IMR-90 (cell line): ENCODE results near the gene SIAH3. TPM values are rescaled to one million over a fixed set of nuclear protein-coding genes. Genes with fewer than 3 reads are reported as not detected.

Source experiments
- ATAC-seq: fragments of 200-7000 bp; cut with Tn5 transposase; 2 replicates; pipeline ENCODE4 v1.9.1; 2020; ENCODE audit warnings: low read depth, mild to moderate bottlenecking, moderate library complexity
- BruUV-seq: library from RNA; stranded (reverse); fragments of 400-500 nt; replicated peaks from 2 replicates; lab custom pipeline; 2021; lab: Mats Ljungman, UMichigan
- CTCF ChIA-PET: fragments of 300-600 bp; formaldehyde crosslinking; extraction: SDS; loops from one replicate; lab custom pipeline; 2021; ENCODE audit warnings: antibody characterized with exemption; lab: Yijun Ruan, JAX
- POLR2A ChIA-PET: fragments of 300-600 bp; sonication (Branson Sonifier 250); formaldehyde crosslinking; loops from one replicate; lab custom pipeline; 2022; ENCODE audit warnings: antibody characterized with exemption; ENCODE audit not compliant: unreplicated experiment; lab: Charles Lee
- DNase-seq: peaks from one replicate; pipeline ENCODE4 v3.0.0; 2013
- H2AFZ ChIP-seq: replicated peaks from 2 replicates; pipeline ENCODE3; 2013; ENCODE audit warnings: low read length, mild to moderate bottlenecking; ENCODE audit not compliant: poor library complexity
- H2AK5ac ChIP-seq: 2 replicates; pipeline ENCODE4 v1.6.1; 2013; ENCODE audit warnings: low read depth, low read length, inconsistent platforms
- H2AK9ac ChIP-seq: replicated peaks from 2 replicates; pipeline ENCODE3; 2013; ENCODE audit warnings: mild to moderate bottlenecking, low read depth, low read length, moderate library complexity; ENCODE audit not compliant: poor library complexity
- H2BK120ac ChIP-seq: 2 replicates; pipeline ENCODE4 v1.6.1; 2013; ENCODE audit warnings: low read depth, low read length, inconsistent platforms
- H2BK15ac ChIP-seq: 3 replicates; pipeline ENCODE4 v1.6.1; 2013; ENCODE audit warnings: low read depth, low read length, inconsistent platforms
- H2BK20ac ChIP-seq: 2 replicates; pipeline ENCODE4 v1.6.1; 2013; ENCODE audit warnings: low read depth, mild to moderate bottlenecking, inconsistent platforms, low read length, moderate library complexity
- H2BK5ac ChIP-seq: 2 replicates; pipeline ENCODE4 v1.6.1; 2013; ENCODE audit warnings: mild to moderate bottlenecking, low read depth, low read length, inconsistent platforms; ENCODE audit not compliant: poor library complexity, severe bottlenecking
- H3K14ac ChIP-seq: replicated peaks from 2 replicates; pipeline ENCODE4 v1.6.1; 2013; ENCODE audit warnings: low read depth, low read length, inconsistent platforms
- H3K18ac ChIP-seq: 2 replicates; pipeline ENCODE4 v1.6.1; 2013; ENCODE audit warnings: low read depth, low read length, control low read depth
- H3K23ac ChIP-seq: 2 replicates; pipeline ENCODE4 v1.6.1; 2013; ENCODE audit warnings: low read depth, low read length, inconsistent platforms
- H3K27ac ChIP-seq: 2 replicates; pipeline ENCODE4 v1.5.1; 2013; ENCODE audit warnings: mild to moderate bottlenecking, control low read depth, low read length; ENCODE audit not compliant: insufficient read depth
- H3K27me3 ChIP-seq: 2 replicates; pipeline ENCODE4 v1.6.1; 2013; ENCODE audit warnings: low read length; ENCODE audit not compliant: control insufficient read depth, insufficient read depth
- H3K36me3 ChIP-seq: 2 replicates; pipeline ENCODE4 v1.6.1; 2013; ENCODE audit warnings: low read length, mixed read lengths; ENCODE audit not compliant: control insufficient read depth, insufficient read depth
- H3K4ac ChIP-seq: 2 replicates; pipeline ENCODE4 v1.6.1; 2013; ENCODE audit warnings: low read depth, low read length, inconsistent platforms
- H3K4me1 ChIP-seq: 2 replicates; pipeline ENCODE4 v1.6.1; 2013; ENCODE audit warnings: low read length, mixed read lengths; ENCODE audit not compliant: control insufficient read depth, insufficient read depth
- H3K4me2 ChIP-seq: 2 replicates; pipeline ENCODE4 v1.6.1; 2013; ENCODE audit warnings: low read depth, mild to moderate bottlenecking, control low read depth, low read length, moderate library complexity
- H3K4me3 ChIP-seq: 2 replicates; pipeline ENCODE4 v1.5.1; 2013; ENCODE audit warnings: low read depth, mild to moderate bottlenecking, control low read depth, low read length, moderate library complexity; ENCODE audit not compliant: insufficient read depth
- H3K56ac ChIP-seq: 2 replicates; pipeline ENCODE4 v1.6.1; 2013; ENCODE audit warnings: low read length, inconsistent platforms; ENCODE audit not compliant: insufficient read depth; ENCODE audit errors: extremely low read depth
- H3K79me1 ChIP-seq, 2 experiments: 2 replicates each; pipeline ENCODE4 v1.6.1; 2013; ENCODE audit warnings: low read length in 2 of 2, inconsistent platforms in 1 of 2, low read depth in 1 of 2
- H3K9ac ChIP-seq: 2 replicates; pipeline ENCODE4 v1.6.1; 2013; ENCODE audit warnings: low read depth, low read length, control low read depth
- H3K9me1 ChIP-seq: 2 replicates; pipeline ENCODE4 v1.6.1; 2013; ENCODE audit warnings: low read length, inconsistent platforms; ENCODE audit not compliant: insufficient read depth
- H3K9me3 ChIP-seq: 2 replicates; pipeline ENCODE4 v1.6.1; 2013; ENCODE audit warnings: low read length; ENCODE audit not compliant: control insufficient read depth, insufficient read depth
- H4K20me1 ChIP-seq: 2 replicates; pipeline ENCODE4 v1.6.1; 2013; ENCODE audit warnings: low read length, inconsistent platforms; ENCODE audit not compliant: insufficient read depth
- H4K5ac ChIP-seq: 2 replicates; pipeline ENCODE4 v1.6.1; 2013; ENCODE audit warnings: mild to moderate bottlenecking, low read depth, low read length, control low read depth
- H4K8ac ChIP-seq, 2 experiments: 2 replicates each; pipeline ENCODE4 v1.6.1; 2013; ENCODE audit warnings: low read depth in 2 of 2, low read length in 2 of 2, control low read depth in 1 of 2, inconsistent platforms in 1 of 2
- H4K91ac ChIP-seq: 2 replicates; pipeline ENCODE4 v1.6.1; 2013; ENCODE audit warnings: low read depth, low read length, inconsistent platforms; ENCODE audit not compliant: insufficient read depth
- BHLHE40 ChIP-seq: fragments of 150-350 bp; IDR thresholded peaks from 2 replicates; pipeline ENCODE4 v1.6.1; 2016; ENCODE audit warnings: mild to moderate bottlenecking, low read depth, low read length
- CHD1 ChIP-seq: IDR thresholded peaks from 2 replicates; pipeline ENCODE4 v1.6.1; 2012; ENCODE audit warnings: low read depth, low read length, improper control_type of control experiment
- FOS ChIP-seq: fragments of 150-350 bp; IDR thresholded peaks from 2 replicates; pipeline ENCODE4 v1.6.1; 2016; ENCODE audit warnings: low read depth, low read length
- MAFK ChIP-seq: IDR thresholded peaks from 2 replicates; pipeline ENCODE4 v1.6.1; 2012; ENCODE audit warnings: low read depth, low read length, improper control_type of control experiment
- MAZ ChIP-seq: IDR thresholded peaks from 2 replicates; pipeline ENCODE4 v1.6.1; 2012; ENCODE audit warnings: low read depth, mild to moderate bottlenecking, low read length, improper control_type of control experiment, moderate library complexity, borderline replicate concordance
- MXI1 ChIP-seq: IDR thresholded peaks from 2 replicates; pipeline ENCODE4 v1.6.1; 2012; ENCODE audit warnings: low read depth, mild to moderate bottlenecking, low read length, moderate library complexity, borderline replicate concordance
- NFE2L2 ChIP-seq: fragments of 150-350 bp; IDR thresholded peaks from 2 replicates; pipeline ENCODE4 v1.6.1; 2016; ENCODE audit warnings: low read depth, mild to moderate bottlenecking, low read length
- POLR2A ChIP-seq: IDR thresholded peaks from 2 replicates; pipeline ENCODE4 v1.6.1; 2012; ENCODE audit warnings: mild to moderate bottlenecking, low read depth, low read length
- RAD21 ChIP-seq: IDR thresholded peaks from 2 replicates; pipeline ENCODE4 v1.6.1; 2012; ENCODE audit warnings: low read length, improper control_type of control experiment
- RCOR1 ChIP-seq: IDR thresholded peaks from 2 replicates; pipeline ENCODE4 v1.6.1; 2012; ENCODE audit warnings: mild to moderate bottlenecking, low read length, improper control_type of control experiment; ENCODE audit not compliant: insufficient replicate concordance
- RFX5 ChIP-seq: IDR thresholded peaks from 2 replicates; pipeline ENCODE4 v1.8.0; 2012; ENCODE audit warnings: low read depth, mild to moderate bottlenecking, low read length, moderate library complexity
- SMC3 ChIP-seq: fragments of 150-350 bp; IDR thresholded peaks from 2 replicates; pipeline ENCODE4 v1.6.1; 2016; ENCODE audit warnings: low read depth, mild to moderate bottlenecking, antibody characterized with exemption, low read length, moderate library complexity
- WGBS, 2 experiments: methylation state at CpG; one replicate each; pipeline versions ENCODE4 v1.1.5 to v1.1.7; 2013; ENCODE audit warnings: missing lambda C conversion rate in 2 of 2; ENCODE audit not compliant: insufficient read length in 1 of 2; ENCODE audit errors: extremely low coverage in 2 of 2; 5-methylcytosine and 5-hydroxymethylcytosine counted together
- dilution Hi-C: fragments of 300-500 bp; cut with HindIII; formaldehyde crosslinking; loops from one replicate; pipeline ENCODE4 v1.14.3; 2018; ENCODE audit warnings: low sequenced_read_pairs; ENCODE audit not compliant: unreplicated experiment
- in situ Hi-C: fragments of 300-500 bp; cut with MboI; formaldehyde crosslinking; loops from 3 replicates; pipeline ENCODE4 v1.14.3; 2019; ENCODE audit warnings: low sequenced_read_pairs, inconsistent platforms, mixed read lengths
- intact Hi-C: fragments of 100-400 bp; cut with micrococcal nuclease; formaldehyde crosslinking; loops from 2 replicates; pipeline ENCODE4 v1.10.0; 2022
- polyA plus RNA-seq, 3 experiments: library from polyadenylated mRNA; depleted of rRNA; stranded (reverse); fragments of >200 nt; gene quantifications; 2 replicates each; pipeline ENCODE4 v1.2.3, GENCODE V29; 2012; ENCODE audit warnings: low replicate concordance in 1 of 3
- total RNA-seq: library from RNA; depleted of rRNA; stranded (reverse); fragments of >200 nt; gene quantifications from 2 replicates; pipeline ENCODE4 v1.2.3, GENCODE V29; 2012
- TF ChIP-seq, protein P1 (sequence below): fragments of 150-350 bp; IDR thresholded peaks from 2 replicates; pipeline ENCODE4 v1.6.1; 2017; ENCODE audit warnings: mild to moderate bottlenecking, antibody characterized with exemption, low read length, low read depth
- TF ChIP-seq, protein P2 (sequence below): fragments of 150-350 bp; IDR thresholded peaks from 2 replicates; pipeline ENCODE4 v1.6.1; 2016; ENCODE audit warnings: low read depth, mild to moderate bottlenecking, low read length, moderate library complexity, borderline replicate concordance
- TF ChIP-seq, protein P3 (sequence below): conservative IDR thresholded peaks from 2 replicates; pipeline ENCODE4 v1.5.1; 2012; ENCODE audit warnings: mild to moderate bottlenecking, low read depth, low read length, improper control_type of control experiment

The SIAH3 gene
- total and polyA plus RNA-seq, 2 of the 4 experiments (the other 2 are of a cell fraction): under 0.01 TPM; not detected in 1

DNA sequence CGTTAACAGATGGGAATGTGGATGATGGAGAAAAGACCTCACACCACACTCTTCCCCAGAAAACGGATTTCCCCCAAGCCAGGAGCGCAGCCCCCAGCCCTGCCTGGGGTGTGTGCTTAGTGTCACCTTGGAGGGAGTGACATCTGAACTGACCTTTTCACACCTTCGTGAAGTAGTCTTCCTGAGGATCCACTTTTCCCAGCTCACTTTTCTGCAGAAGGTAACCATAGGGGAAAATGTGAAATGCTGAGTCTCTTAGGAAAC lies 26.2 kb downstream of the SIAH3 start:
- Histone ChIP-seq H2AFZ (no peak overlapping the region), H3K27ac (no peak overlapping the region), H3K18ac (no peak overlapping the region), H3K14ac (no peak overlapping the region), H4K5ac (no peak overlapping the region), H2BK120ac (no peak overlapping the region), H3K9ac (no peak overlapping the region), H2AK9ac (no peak overlapping the region), H3K4me3 (no peak overlapping the region), H3K9me1 (no peaks in the 10 kb centered on the region), H3K27me3 (peaks cover 17% of the 10 kb centered on the region), H3K36me3 (no peaks in the 10 kb centered on the region), H3K9me3 (no peaks in the 10 kb centered on the region), H3K56ac (no peak overlapping the region), H4K91ac (no peak overlapping the region), H4K20me1 (no peaks in the 10 kb centered on the region), H2BK20ac (no peak overlapping the region), H2AK5ac (no peak overlapping the region), H3K23ac (no peak overlapping the region), H3K4me2 (no peak overlapping the region), H3K79me1 (no peaks in the 10 kb centered on the region), H2BK15ac (no peak overlapping the region), H2BK5ac (no peak overlapping the region), H4K8ac (no peak overlapping the region), H3K4ac (no peak overlapping the region), H3K4me1 (no peaks in the 10 kb centered on the region)
- ChIA-PET POLR2A (no interaction called here), CTCF (interaction anchor here (0.7 kb wide), 1 partner anchor 301 kb away, joined by 3 read pairs; no protein-coding TSS in a partner anchor)
- BruUV-seq: no TSS peak
- no CpG with 5 or more reads among the region's 4 CpGs for WGBS, 2 experiments
- in situ Hi-C loops (no loop called here), intact Hi-C loops (no loop called here), dilution Hi-C loops (no loop called here)
- DNase-seq: no peak
- ATAC-seq: no peak
- TF ChIP-seq MAZ: no peak
- TF ChIP-seq, protein P1, sequence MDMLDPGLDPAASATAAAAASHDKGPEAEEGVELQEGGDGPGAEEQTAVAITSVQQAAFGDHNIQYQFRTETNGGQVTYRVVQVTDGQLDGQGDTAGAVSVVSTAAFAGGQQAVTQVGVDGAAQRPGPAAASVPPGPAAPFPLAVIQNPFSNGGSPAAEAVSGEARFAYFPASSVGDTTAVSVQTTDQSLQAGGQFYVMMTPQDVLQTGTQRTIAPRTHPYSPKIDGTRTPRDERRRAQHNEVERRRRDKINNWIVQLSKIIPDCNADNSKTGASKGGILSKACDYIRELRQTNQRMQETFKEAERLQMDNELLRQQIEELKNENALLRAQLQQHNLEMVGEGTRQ: no peak
- no peak for TF ChIP-seq RAD21
- TF ChIP-seq POLR2A: no peak
- no peak for TF ChIP-seq SMC3
- TF ChIP-seq FOS: no peak
- no peak for TF ChIP-seq RFX5
- TF ChIP-seq, protein P2, sequence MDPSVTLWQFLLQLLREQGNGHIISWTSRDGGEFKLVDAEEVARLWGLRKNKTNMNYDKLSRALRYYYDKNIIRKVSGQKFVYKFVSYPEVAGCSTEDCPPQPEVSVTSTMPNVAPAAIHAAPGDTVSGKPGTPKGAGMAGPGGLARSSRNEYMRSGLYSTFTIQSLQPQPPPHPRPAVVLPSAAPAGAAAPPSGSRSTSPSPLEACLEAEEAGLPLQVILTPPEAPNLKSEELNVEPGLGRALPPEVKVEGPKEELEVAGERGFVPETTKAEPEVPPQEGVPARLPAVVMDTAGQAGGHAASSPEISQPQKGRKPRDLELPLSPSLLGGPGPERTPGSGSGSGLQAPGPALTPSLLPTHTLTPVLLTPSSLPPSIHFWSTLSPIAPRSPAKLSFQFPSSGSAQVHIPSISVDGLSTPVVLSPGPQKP: no peak
- no peak for TF ChIP-seq RCOR1
- no peak for TF ChIP-seq MAFK
- no peak for TF ChIP-seq NFE2L2
- TF ChIP-seq, protein P3, sequence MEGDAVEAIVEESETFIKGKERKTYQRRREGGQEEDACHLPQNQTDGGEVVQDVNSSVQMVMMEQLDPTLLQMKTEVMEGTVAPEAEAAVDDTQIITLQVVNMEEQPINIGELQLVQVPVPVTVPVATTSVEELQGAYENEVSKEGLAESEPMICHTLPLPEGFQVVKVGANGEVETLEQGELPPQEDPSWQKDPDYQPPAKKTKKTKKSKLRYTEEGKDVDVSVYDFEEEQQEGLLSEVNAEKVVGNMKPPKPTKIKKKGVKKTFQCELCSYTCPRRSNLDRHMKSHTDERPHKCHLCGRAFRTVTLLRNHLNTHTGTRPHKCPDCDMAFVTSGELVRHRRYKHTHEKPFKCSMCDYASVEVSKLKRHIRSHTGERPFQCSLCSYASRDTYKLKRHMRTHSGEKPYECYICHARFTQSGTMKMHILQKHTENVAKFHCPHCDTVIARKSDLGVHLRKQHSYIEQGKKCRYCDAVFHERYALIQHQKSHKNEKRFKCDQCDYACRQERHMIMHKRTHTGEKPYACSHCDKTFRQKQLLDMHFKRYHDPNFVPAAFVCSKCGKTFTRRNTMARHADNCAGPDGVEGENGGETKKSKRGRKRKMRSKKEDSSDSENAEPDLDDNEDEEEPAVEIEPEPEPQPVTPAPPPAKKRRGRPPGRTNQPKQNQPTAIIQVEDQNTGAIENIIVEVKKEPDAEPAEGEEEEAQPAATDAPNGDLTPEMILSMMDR: no peak
- TF ChIP-seq MXI1: no peak
- no peak for TF ChIP-seq CHD1
- TF ChIP-seq BHLHE40: no peak
